ENCODE results near the gene LRPAP1.
"Not testable (repeated sequence)": the region's sequence is repeated elsewhere in the genome, so short reads cannot be mapped to it uniquely, and the experiment has no call there.

The LRPAP1 gene

GRCh38 chr4:3551366-3551765 lies 19.1 kb upstream of the LRPAP1 start:
- not testable (repeated sequence) for H3K4me3 ChIP-seq (ENCODE audit: low read depth, low read length)

- not testable (repeated sequence) for H3K4me3 ChIP-seq (ENCODE audit: low read depth, low read length)
These were observed 18.6 kb upstream of the LRPAP1 start for GRCh38 chr4:3550792-3551325.

- H3K4me3 ChIP-seq (ENCODE audit: low read depth, low read length) = not testable (repeated sequence)
These were observed 17.8 kb upstream of the LRPAP1 start for GRCh38 chr4:3550041-3550440.

DNA sequence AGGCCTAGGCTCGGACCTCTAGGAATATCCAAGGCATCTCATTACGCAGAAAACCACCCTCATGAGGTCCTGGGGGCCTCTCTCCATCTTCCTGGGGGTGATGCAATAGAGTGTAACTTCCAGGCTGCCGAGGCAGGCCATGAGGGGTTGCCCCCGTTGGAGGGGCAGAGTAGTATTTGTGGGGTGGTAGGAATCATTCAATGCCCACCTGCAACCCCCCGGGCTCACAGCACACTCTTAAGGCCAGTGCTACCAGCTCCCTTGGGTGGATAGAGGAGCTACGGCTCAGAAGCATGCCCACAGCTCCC lies 17.4 kb upstream of the LRPAP1 start:
- not testable (repeated sequence) for H3K4me3 ChIP-seq (ENCODE audit: low read depth, low read length)

DNA sequence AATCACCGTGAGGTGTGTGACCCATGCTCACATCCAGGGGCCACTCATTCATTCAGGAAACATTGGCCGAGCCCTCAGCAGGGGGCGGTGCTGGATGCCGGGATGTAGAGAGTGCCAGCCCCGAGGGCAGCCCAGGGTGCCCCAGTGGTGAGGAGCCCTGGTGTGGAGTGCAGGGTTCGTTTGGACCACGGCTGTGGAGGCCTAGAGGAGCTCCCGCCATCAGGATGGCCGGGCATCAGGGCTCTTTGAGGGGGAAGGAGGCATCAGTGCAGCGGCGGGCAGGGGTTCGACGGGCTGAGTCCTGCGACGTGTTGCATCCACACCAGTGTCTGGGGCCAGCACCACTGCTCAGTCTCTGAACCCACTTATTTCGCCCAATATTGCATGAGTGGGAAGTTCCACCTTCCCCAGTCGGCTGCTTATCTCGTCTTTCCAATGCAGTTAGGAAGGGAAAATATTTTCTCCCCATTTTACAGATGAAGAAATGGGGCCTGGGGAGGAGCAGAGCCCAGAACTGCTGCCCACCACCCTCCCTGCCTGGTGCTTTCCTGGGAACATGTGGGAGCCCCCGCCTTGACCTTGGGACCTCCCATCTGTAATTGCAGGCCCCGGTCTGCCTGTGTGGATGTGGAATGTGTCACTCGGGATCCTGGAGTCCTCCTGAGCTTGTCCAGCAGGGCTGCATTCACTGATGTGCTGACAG lies 16.9 kb upstream of the LRPAP1 start:
- H3K4me3 ChIP-seq (ENCODE audit: low read depth, low read length) = not testable (repeated sequence)

DNA sequence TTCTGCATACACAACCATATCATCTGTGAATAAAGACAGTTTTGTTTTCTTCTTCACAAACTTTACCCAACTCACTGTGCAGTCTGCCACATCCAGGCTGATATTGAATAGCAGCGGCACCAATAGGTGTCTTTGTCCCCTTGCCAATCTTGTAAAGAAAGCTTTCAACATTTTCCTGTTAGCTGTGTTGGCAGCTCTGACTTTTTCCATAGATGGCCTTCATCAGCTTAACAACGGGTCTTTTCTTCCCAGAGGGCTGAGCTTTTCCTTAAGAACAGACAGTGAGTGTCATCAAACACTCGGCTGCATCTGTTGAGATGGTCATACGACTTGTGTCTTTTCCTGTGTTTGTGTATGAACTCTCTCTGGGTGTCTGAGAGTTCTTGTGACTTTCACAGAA lies 14.5 kb upstream of the LRPAP1 start:
- H3K4me3 ChIP-seq (ENCODE audit: low read depth, low read length) = not testable (repeated sequence)

- H3K4me3 ChIP-seq (ENCODE audit: low read depth, low read length) = not testable (repeated sequence)
These were observed 13.1 kb upstream of the LRPAP1 start for GRCh38 chr4:3545351-3545750.

DNA sequence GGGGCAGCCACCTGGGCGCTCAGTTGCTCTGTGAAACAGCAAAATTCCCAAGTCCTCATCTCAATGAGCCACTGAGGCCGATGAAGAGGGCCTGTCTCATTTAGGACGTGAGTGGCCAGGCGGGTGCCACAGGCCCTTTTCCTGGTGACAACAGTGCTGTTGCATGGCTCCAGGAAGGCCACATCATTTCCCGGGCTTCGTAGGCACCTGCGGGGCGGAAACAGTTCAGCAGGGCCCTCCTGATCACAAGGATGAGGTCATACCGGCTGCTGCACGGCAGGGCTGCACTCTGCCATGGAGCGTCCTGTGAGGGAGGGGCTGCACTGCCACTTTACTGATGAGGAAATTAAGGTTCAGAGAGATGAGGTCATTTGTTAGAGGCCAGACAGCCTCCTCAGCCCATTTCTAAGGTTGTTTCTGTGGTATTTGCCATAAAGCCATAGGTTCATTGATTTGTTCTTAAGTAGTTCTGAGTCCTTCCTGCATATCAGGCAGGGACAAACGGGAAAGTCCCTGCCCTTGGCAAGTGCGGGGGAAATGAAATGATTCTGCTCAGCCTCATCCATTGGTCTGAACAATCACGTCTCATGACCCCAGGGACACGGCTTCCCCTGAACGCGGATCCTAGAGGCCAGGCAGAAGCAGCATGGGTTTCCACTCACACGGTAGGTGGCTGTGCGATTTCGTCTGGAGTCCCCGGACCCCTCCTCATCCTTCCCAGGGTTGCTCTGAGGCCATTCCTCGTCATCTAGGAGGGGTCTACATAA lies 12.2 kb upstream of the LRPAP1 start:
- H3K4me3 ChIP-seq (ENCODE audit: low read depth, low read length) = not testable (repeated sequence)

DNA sequence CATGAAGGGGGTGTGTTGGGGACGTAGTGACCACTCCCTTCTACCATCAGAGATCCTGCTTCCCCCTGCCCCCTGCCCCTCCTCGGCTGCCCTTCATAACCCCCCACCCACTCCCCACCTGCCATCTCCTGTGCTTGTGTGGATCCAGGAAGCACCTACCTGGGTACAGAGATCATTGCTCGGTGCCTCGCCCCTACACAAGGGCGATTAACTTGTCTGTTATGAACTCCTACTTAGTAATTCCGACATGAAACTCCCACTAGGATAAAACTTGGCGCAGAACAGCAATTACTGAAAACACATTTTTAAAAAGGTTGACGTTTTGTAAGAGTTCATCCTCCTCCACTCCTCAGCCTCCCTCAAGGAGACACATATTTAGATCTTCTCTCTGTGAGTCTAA lies 11.2 kb upstream of the LRPAP1 start:
- H3K4me3 ChIP-seq (ENCODE audit: low read depth, low read length) = not testable (repeated sequence)

DNA sequence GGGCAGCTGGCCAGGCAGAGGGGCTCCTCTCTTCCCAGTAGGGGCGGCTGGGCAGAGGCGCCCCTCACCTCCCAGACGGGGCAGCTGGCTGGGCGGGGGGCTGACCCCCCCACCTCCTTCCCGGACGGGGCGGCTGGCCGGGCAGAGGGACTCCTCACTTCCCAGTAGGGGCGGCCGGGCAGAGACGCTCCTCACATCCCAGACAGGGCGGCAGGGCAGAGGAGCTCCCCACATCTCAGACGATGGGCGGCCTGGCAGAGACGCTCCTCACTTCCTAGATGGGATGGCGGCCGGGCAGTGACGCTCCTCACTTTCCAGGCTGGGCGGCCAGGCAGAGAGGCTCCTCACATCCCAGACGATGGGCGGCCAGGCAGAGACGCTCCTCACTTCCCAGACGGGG lies 6.7 kb upstream of the LRPAP1 start:
- not testable (repeated sequence) for H3K4me3 ChIP-seq (ENCODE audit: low read depth, low read length)

GRCh38 chr4:3535812-3536211 lies 3.6 kb upstream of the LRPAP1 start:
- not testable (repeated sequence) for H3K4me3 ChIP-seq (ENCODE audit: low read depth, low read length)

- TF ChIP-seq, protein P1, sequence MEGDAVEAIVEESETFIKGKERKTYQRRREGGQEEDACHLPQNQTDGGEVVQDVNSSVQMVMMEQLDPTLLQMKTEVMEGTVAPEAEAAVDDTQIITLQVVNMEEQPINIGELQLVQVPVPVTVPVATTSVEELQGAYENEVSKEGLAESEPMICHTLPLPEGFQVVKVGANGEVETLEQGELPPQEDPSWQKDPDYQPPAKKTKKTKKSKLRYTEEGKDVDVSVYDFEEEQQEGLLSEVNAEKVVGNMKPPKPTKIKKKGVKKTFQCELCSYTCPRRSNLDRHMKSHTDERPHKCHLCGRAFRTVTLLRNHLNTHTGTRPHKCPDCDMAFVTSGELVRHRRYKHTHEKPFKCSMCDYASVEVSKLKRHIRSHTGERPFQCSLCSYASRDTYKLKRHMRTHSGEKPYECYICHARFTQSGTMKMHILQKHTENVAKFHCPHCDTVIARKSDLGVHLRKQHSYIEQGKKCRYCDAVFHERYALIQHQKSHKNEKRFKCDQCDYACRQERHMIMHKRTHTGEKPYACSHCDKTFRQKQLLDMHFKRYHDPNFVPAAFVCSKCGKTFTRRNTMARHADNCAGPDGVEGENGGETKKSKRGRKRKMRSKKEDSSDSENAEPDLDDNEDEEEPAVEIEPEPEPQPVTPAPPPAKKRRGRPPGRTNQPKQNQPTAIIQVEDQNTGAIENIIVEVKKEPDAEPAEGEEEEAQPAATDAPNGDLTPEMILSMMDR (IDR thresholded peaks at IDR 0.05; ENCODE audit: borderline replicate concordance, insufficient read depth, low read depth, low read length) = no peak
- no peak overlapping the region for H3K4me3 ChIP-seq (ENCODE audit: low read depth, low read length)
These were observed 1.2 kb upstream of the LRPAP1 start for GRCh38 chr4:3533423-3533820.

DNA sequence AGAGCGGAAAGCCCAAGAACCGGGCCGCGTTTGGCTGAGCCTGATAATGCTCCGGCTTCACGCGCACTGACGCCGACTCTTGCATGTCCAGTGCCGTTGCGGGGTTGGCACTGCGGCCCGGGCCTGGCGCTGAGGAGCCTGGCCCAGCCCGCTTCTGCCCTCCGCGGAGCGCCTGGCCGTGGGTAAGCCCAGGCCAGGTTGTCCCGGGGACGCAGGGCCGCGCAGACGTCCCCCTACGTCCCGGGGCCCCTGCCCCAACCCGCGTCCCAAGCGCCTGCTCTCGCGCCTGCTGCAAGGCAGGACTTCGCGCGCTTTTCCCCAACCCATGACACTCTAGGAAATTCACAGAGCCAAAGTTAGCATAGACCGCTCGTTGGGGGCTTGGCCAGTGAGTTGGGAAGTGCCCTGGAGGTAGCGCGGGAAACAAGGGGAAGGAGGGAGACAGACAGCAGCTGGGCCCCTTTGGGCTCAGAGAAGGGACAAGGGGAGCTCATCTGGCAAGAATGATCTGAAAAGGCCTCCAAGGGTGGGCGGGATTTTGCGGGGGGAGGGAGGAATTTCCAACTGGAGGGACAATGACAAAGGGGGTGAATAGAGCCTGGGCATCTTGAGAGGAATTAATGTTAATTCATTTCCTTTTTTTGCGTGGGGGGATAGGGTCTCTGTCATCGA lies 665 bp upstream of the LRPAP1 start:
- TF ChIP-seq, protein P1 (IDR thresholded peaks at IDR 0.05; ENCODE audit: borderline replicate concordance, insufficient read depth, low read depth, low read length) = no peak
- peak overlapping the region; percentile 96 for H3K4me3 ChIP-seq (ENCODE audit: low read depth, low read length)
